GM18505 (cell line): ENCODE results near the gene DSCAML1.

Source experiments
- ATAC-seq: cut with Tn5 transposase; IDR thresholded peaks from one replicate; pipeline ENCODE4 v1.9.1; 2021; ENCODE audit not compliant: unreplicated experiment
- POLR2A ChIP-seq: IDR thresholded peaks from 4 replicates; pipeline ENCODE4 v1.6.1; 2011; ENCODE audit warnings: borderline replicate concordance; ENCODE audit not compliant: insufficient read depth, insufficient read length; ENCODE audit errors: extremely low read depth

DSCAML1 gene

DNA sequence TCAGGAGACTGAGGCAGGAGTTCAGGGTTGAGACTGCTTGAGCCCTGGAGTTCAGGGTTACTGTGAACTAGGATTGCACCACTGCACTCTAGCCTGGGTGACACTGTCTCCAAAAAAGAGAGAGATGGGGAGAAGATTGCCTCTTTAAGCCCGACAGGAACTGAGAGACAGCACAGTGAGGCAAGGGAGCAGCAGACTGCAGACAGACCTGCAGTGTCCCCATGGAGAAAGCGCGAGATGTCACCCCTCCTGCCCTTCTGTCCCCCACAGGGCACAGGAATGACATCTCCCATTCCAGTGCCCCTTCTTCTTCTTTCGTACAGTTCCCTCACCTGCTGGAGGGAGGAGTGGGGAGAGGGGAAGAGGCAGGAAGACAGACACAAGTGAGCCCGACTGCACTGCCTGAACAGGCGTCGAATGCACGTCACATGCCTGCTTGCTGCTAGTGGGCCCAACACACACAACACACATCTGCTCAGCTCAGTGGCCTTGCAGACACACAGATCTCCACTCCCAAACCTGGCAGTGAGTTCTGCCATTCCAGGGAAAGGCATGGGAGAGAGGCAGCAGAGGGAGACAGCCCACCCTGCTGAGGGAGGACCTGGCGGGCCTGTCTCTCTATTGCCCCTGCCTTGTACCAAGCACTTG is 167.0 kb downstream of the DSCAML1 start:
- TF ChIP-seq POLR2A, result no peak
- ATAC-seq, result no peak

GRCh38 chr11:117629146-117629545 is 167.9 kb downstream of the DSCAML1 start:
- no peak for ATAC-seq
- TF ChIP-seq POLR2A, result no peak

GRCh38 chr11:117627259-117627658 is 169.8 kb downstream of the DSCAML1 start:
- TF ChIP-seq POLR2A, result no peak
- ATAC-seq, result no peak

DNA sequence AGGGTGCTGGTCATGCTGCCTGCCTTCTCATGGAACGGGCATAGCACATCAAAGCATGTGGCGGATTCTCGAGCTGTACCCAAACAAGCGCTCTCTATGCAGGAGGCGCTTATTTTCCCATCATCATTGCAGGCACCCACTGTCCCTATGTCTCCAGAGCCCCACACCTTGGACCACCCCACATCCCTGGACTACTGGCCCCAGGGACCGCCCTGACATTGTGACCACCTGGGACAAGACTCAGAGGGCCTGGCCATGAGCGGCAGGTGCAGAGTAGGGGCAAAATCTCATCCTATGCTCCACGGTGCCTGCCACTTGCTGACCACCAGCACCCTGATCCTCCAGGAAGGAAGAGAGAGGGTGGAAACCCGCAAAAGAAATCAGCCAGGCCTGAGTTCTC is 170.4 kb downstream of the DSCAML1 start:
- TF ChIP-seq POLR2A, result no peak
- no peak for ATAC-seq

DNA sequence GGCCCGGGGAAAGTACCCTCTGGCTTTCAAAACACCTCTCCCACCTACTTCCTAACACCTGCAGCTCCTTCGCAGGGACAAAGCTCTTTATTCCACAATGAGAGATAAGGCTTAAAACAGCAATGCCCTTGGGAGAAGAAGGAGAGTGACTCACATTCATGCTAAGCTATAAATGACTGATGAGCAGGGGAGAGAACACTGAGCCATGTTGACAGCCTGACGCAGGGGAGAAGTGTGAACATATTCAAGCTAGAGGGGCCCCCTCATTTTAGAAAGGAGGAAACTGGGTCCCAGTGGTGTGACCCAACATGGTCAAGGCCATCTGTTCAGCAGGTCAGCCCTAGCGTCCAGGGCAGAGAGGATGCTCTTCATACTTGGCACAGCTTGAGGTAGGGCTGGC is 171.8 kb downstream of the DSCAML1 start:
- TF ChIP-seq POLR2A, result no peak
- ATAC-seq, result no peak

GRCh38 chr11:117623831-117624271 is 173.2 kb downstream of the DSCAML1 start:
- no peak for TF ChIP-seq POLR2A
- no peak for ATAC-seq

- no peak for TF ChIP-seq POLR2A
- ATAC-seq, result no peak
Observed at GRCh38 chr11:117621226-117621625, 175.8 kb downstream of the DSCAML1 start.

DNA sequence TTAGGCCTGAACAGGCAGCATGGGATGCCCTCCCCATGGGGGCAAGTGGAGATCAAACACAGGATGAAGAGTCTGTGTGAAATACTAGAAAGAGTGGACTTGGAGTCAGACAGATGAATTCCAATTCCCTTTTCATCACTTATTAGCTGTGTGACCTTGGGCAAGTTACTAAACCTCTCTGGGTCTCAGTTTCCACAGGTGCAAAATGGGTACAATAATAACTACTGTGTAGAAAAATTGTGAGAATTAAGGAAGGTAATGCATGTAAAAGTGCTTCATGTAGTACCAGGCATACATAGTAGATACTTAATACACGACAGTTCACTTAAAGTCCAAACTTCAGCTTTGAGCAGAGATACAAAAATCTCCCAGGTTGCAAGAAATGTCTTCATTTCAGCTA is 176.4 kb downstream of the DSCAML1 start:
- ATAC-seq, result no peak

DNA sequence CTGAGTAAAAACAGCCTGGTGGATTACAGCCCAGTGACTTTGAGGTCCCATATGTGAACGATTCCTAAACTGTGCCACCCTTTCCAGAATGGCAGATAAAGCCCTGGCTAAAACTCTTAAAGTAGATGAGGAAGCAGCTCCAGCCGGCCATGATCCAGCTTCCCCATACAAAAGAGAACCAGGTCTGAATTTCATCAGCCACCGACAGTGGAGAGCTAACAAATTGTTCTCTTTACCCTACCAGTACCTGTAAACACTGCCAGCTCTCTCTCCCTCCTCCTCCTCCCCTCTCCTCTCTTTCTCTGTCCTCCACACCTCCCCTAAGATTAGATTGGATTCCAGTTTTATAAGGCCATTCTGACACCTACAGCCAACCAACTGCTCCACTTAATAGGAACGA is 176.9 kb downstream of the DSCAML1 start:
- no peak for ATAC-seq
- no peak for TF ChIP-seq POLR2A

More for the DNA sequence above, 176.4 kb downstream of the DSCAML1 start:
- no peak for TF ChIP-seq POLR2A

DNA sequence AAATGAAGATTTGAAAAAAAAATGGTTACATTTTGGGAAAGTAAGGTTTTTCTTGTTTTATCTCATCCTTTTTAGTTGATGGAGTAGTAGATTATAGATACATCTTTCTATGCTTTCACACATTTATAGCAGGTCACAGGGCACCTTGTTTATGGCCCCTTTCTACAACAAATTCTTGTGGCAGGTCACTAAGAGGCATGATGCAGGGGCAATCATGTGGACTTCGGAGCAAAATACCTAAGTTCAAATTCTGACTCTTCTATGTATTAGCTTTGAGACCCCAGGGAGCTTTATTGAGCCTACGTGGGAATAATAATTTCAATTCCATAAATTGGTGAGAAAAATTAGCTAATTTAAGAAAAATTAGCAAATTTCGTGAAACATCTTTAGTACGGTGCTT is 177.4 kb downstream of the DSCAML1 start:
- no peak for TF ChIP-seq POLR2A
- no peak for ATAC-seq

DNA sequence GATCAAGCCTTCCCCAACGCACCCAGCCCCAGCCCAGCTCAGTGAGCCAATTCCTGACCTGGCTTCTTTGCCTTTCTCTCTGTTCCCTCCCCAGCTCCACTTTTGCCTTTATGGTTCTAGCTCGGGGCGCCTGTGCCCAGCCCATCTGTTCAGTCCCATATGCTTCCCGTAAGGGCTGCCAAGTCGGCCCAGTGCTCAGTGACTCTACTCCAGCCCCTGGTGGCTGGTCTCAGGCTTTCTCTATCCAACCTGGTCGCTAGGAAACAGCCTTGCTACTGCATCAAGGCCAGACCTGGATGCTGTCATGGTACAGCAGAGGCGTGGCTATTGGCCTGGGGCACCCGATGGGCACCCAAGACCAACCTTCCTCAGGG is 178.0 kb downstream of the DSCAML1 start:
- no peak for ATAC-seq
- TF ChIP-seq POLR2A, result no peak

DNA sequence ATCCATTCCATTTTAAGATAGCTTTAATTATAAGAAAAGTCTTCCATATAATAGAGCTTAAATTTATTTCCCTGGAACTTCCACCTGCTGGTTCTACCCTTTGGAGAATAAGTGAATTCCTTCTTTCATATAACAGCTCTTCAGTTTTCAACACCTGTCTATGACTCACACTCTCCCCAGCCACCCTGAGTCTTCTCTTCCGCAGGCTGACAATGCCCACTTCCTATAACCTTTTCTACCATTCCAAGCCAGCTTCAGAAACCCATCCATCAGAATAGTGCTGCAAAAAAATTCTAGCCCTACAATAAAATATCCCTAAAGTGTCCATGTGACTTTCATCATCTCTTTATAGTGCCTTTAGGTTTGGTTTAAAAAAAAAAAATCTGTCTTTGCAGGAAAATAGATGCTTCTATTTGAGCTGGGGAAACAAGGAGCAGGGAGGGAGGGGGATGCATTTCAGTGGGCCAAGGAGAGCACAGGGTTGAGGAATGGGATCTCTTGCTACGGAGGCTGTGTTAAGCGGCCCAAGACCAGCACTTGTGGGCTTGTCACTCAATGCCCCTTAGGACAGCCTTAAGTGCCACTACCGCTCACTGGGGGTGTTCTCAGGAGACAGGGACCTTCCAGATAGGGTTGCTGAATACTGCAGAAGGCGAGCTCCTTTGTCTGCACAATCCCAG is 178.6 kb downstream of the DSCAML1 start:
- no peak for ATAC-seq
- no peak for TF ChIP-seq POLR2A

DNA sequence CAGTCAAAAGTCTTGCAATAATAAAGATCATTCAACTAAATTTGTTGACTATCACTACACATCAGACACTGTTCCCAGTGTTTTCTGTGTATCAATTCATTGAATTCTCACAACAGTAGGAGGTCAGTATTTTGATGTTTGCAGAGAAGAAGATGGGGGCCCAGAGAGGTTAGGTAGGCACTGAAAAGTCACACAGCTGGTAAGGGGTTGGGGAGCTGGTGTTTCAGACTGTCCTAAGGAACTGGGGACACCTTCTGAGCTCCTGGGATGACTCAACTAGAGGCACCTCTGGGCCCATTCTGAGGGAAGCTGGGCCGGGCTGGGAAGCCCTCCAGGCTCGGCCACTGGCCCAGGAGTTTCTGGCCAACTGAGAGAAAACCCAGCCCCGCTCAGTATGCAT is 180.0 kb downstream of the DSCAML1 start:
- no peak for ATAC-seq
- TF ChIP-seq POLR2A, result no peak

GRCh38 chr11:117614728-117615127 is 182.3 kb downstream of the DSCAML1 start:
- TF ChIP-seq POLR2A, result no peak
- no peak for ATAC-seq
